ENCODE measurements around the gene JSRP1. TPM values are rescaled to one million over a fixed set of nuclear protein-coding genes. Genes with fewer than 3 reads are reported as not detected.
A peak's percentile ranks its signal among the peaks of the same experiment; 100 is the strongest.

Gene JSRP1
- total and polyA plus RNA-seq, 2 of the 8 experiments (the other 6 are each of a cell fraction or from before 2014, with no cell fraction given) = 0.24 to 0.56 TPM

- Histone ChIP-seq H3K4me2 (ENCODE audit: insufficient read depth in 1 of 2, low read depth in 2 of 2, low read length in 2 of 2) (peak overlapping the region; percentile 79 to 83; a peak in 3 of 4 replicates), H2BK12ac (ENCODE audit: low read depth, low read length) (no peak overlapping the region), H3K27ac (ENCODE audit: low read depth, low read length) (no peak overlapping the region), H3K23ac (ENCODE audit: insufficient read length) (no peak overlapping the region), H2AFZ (ENCODE audit: low read length) (no peak overlapping the region), H4K8ac (ENCODE audit: extremely low read depth, insufficient read depth, low read length) (no peak overlapping the region), H2BK20ac (ENCODE audit: low read length) (no peak overlapping the region), H4K5ac (ENCODE audit: insufficient read length, low read depth, low read length) (no peak overlapping the region), H3K79me1 (ENCODE audit: low read depth, low read length) (no peaks in the 10 kb centered on the region), H3K4ac (replicated peaks; ENCODE audit: insufficient read length, low read depth, low read length) (no peak overlapping the region), H3K4me3 (ENCODE audit: extremely low read depth in 1 of 4, insufficient read depth in 2 of 4, low read depth in 3 of 4, low read length in 4 of 4) (peak overlapping the region in 1 of 4 experiments; percentile 64; a peak in 2 of 8 replicates), H3K79me2 (ENCODE audit: control insufficient read depth in 1 of 2, insufficient read depth in 2 of 2, low read length in 2 of 2) (no peaks in the 10 kb centered on the region), H2BK120ac (replicated peaks; ENCODE audit: low read depth, low read length) (no peak overlapping the region), H3K27me3 (replicated peaks in 1 of 4; ENCODE audit: control insufficient read depth in 3 of 4, extremely low read depth in 1 of 4, insufficient read depth in 3 of 4, low read length in 3 of 4) (peaks cover 0 to 29% (median 21%) of the 10 kb centered on the region in 4 experiments; a peak in 6 of 7 replicates), H3K14ac (ENCODE audit: insufficient read length) (no peak overlapping the region), H3K56ac (replicated peaks; ENCODE audit: insufficient read length, low read depth, low read length) (no peak overlapping the region), H3K23me2 (ENCODE audit: low read depth, low read length) (peaks cover 5% of the 10 kb centered on the region; the same call in 1 of the 2 replicates), H3K18ac (ENCODE audit: extremely low read depth, low read length) (no peak overlapping the region), H2AK5ac (ENCODE audit: low read depth, low read length) (no peak overlapping the region), H3K36me3 (ENCODE audit: control insufficient read depth in 2 of 4, insufficient read depth in 4 of 4, low read length in 3 of 4) (no peaks in the 10 kb centered on the region), H3K9me3 (ENCODE audit: insufficient read depth in 2 of 2, low read depth in 1 of 2, low read length in 1 of 2) (no peaks in the 10 kb centered on the region), H2BK15ac (ENCODE audit: low read length) (no peak overlapping the region), H3K9ac (replicated peaks in 1 of 4; ENCODE audit: extremely low read depth in 1 of 4, low read depth in 3 of 4, low read length in 3 of 4) (no peak overlapping the region), H4K20me1 (replicated peaks in 1 of 2; ENCODE audit: control insufficient read depth in 1 of 2, insufficient read depth in 2 of 2, low read length in 2 of 2) (peaks cover 0 to 5% of the 10 kb centered on the region in 2 experiments), H4K91ac (replicated peaks; ENCODE audit: insufficient read length, low read length) (no peak overlapping the region), H2BK5ac (ENCODE audit: low read depth, low read length) (no peak overlapping the region), H3K4me1 (replicated peaks in 1 of 4; ENCODE audit: control insufficient read depth in 3 of 4, insufficient read depth in 4 of 4, low read length in 3 of 4) (peaks cover 0 to 5% (median 0%) of the 10 kb centered on the region in 4 experiments; a peak in 2 of 7 replicates)
- FAIRE-seq = no peak
- TF ChIP-seq EGR1 (IDR thresholded peaks at IDR 0.05; ENCODE audit: borderline replicate concordance, low read depth, low read length) = no peak
- 0 out of 2 replicates have a peak, but pooled peaks have one; percentile 22 for TF ChIP-seq SUZ12 (IDR thresholded peaks at IDR 0.05; ENCODE audit: low read length)
- 55% methylated on average over 9 of the region's 11 CpGs; no CpG with 5 or more reads in 1 of the 2 experiments for WGBS, 2 experiments (ENCODE audit: extremely low coverage in 1 of 2, insufficient coverage in 1 of 2, insufficient read length in 1 of 2, insufficient replicate concordance in 2 of 2, low coverage in 1 of 2, low lambda C conversion rate in 2 of 2, missing lambda C conversion rate in 1 of 2)
- CTCF ChIA-PET (ENCODE audit: partially characterized antibody) = interaction anchor here (0.9 to 1.7 kb wide), 4 partner anchors 7 to 35 kb away, joined by 3 to 5 read pairs (median 3); no protein-coding TSS in a partner anchor
- POLR2A ChIA-PET (ENCODE audit: partially characterized antibody) = interaction anchor here (1.0 to 2.1 kb wide), 9 partner anchors 9 to 37 kb away, joined by 3 to 9 read pairs (median 3); no protein-coding TSS in a partner anchor
- no peak for DNase-seq (ENCODE audit: low read depth in 1 of 2, low spot score in 2 of 2)
Observed at GRCh38 chr19:2282862-2283237, 26.6 kb upstream of the JSRP1 start.
